ENCODE data around the gene ANKRD61.

DNA sequence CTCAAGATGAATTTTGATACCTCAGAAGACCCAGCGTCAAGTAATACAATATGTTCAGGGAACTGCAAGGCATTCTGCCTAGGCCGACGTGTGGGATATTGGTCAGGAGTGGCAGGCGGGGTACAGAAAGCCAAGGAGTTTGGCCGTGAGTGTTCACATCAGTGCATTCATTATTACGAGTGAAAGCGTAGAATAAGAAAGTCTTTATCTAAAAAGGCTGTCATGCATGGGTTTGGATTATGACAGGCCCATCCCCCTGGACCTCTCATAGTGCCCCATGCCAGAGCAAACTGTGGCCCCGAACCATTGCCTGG, 14.6 kb upstream of the ANKRD61 start:
- TF ChIP-seq, protein P1, sequence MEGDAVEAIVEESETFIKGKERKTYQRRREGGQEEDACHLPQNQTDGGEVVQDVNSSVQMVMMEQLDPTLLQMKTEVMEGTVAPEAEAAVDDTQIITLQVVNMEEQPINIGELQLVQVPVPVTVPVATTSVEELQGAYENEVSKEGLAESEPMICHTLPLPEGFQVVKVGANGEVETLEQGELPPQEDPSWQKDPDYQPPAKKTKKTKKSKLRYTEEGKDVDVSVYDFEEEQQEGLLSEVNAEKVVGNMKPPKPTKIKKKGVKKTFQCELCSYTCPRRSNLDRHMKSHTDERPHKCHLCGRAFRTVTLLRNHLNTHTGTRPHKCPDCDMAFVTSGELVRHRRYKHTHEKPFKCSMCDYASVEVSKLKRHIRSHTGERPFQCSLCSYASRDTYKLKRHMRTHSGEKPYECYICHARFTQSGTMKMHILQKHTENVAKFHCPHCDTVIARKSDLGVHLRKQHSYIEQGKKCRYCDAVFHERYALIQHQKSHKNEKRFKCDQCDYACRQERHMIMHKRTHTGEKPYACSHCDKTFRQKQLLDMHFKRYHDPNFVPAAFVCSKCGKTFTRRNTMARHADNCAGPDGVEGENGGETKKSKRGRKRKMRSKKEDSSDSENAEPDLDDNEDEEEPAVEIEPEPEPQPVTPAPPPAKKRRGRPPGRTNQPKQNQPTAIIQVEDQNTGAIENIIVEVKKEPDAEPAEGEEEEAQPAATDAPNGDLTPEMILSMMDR (IDR thresholded peaks at IDR 0.05) = no peak
- TF ChIP-seq POLR2A (IDR thresholded peaks at IDR 0.05) = no peak
